DMS79 (cell line): ENCODE data around the gene ESRRB.
A peak's percentile ranks its signal among the peaks of the same experiment; 100 is the strongest.

Source experiments
- DNase-seq: peaks from one replicate; lab custom pipeline; 2025; lab: John Stamatoyannopoulos, UW

Gene ESRRB

DNA sequence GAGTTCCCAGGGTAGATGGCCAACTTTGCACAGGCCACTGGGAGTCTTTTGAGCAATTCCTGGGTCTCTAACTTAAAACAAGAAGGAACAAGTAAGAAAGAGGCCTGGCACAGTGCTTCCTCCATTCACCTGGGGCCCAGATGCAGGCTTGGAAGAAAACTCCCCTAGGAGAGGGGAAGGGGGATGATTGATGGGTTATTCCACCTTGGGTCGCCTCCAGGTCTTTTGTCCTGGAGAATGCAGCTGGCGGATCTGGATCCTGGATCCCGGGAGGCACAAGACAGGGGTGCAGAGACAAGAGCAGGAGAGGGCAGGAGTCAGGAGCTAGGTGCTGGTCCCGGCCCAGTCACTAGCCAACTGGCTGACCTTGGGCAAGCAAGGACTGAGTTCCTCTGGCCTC lies 74.5 kb downstream of the ESRRB start:
- no peak for DNase-seq

DNA sequence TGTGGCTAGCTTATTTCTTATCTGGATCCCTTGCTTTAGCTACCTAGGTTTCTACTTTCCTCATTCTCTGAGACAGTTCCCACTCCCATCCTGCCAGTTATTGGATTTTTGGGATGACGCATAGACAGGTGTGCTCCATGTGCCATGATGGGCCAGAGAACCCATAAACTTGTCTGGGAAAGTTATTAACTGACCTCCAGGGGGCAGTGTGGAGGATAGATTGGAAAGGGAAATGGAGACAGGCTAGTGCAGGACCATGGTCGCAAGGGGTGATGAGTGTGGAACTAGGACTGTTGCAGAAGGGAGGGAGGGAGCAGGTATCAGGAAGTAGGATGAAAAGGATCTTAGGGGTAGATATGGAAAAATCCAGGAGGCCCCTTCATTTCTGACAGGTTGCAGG lies 80.3 kb downstream of the ESRRB start:
- DNase-seq: no peak

DNA sequence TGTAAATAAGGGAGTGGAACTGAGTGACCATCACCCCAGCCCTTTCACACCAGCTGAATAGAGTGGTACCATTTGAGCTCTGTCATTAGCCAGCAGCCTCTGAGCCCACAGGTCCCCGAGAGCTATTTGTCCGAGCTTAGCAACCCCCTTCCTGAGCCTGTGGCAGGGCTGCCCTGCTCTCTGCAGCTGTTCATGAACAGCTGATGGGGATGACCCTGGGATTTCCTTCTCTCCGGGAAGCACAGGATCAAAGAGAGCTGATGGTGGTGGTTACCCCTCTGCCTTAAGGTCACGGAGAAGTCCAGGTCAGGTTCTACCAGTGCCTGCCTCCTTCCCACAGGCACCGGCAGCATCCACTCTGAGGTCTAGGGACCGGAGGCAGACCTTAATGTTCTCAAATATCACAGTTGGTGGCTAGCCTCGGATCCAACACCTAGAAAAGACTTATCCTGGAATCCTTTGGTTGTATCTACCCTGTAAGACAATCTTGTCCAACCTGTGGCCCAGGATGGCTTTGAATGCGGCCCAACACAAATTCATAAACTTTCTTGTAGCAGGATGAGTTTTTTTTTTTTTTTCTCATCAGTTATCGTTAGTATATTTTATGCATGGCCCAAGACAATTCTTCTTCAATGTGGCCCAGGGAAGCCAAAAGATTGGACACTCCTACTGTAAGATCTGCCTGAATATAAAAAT lies 81.1 kb downstream of the ESRRB start:
- DNase-seq: no peak

DNA sequence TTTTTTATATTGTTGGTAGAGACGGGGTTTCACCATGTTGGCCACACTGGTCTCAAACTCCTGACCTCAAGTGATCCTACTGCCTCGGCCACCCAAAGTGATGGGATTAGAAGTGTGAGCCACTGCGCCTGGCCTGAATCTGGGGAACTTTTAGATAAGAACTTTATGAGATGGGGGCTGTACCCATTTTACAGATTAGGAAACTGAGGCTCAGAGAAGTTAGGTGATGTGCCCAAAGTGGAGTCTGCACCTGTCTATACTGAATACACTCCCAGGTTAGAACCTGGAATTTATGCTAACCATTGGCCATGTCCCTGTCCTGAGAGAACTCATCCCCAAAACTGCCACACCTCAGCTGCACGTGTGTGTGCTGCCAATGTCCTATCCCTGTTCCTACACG lies 81.9 kb downstream of the ESRRB start:
- no peak for DNase-seq

DNA sequence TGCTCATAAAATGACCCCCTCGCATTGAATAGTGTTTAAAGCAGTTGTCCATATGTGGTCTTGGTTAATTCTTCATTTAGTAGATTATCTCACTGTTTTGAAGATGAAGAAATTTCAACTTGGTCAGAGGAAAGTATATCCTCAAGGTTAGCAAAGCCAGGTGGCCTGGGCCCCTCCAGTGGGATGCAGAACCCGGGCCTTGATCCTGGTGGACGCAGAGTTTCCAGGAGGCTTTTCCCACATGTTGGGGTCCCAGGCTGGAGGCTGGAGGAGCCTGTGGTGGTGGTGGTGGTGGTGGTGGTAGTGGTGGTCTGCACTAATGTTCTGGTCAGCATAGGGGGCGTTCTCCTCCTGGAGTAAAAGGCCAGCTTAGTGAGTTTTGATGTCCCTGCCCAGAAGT lies 85.9 kb downstream of the ESRRB start:
- no peak for DNase-seq

DNA sequence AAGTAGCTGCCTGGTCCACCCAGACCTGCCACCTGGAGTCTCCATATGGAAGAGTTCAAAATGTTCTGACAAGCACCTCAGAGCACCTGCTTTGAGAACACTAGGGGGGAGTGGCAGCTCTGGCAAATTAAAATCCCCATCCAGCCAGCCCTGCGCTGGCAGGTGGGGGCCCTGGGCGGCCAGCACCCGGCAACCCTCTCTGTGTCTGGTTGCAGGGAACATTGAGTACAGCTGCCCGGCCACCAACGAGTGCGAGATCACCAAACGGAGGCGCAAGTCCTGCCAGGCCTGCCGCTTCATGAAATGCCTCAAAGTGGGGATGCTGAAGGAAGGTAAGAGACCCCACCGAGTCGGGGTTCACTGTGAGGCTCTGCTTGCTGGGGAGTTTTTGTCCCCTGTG lies 86.4 kb downstream of the ESRRB start:
- no peak for DNase-seq

DNA sequence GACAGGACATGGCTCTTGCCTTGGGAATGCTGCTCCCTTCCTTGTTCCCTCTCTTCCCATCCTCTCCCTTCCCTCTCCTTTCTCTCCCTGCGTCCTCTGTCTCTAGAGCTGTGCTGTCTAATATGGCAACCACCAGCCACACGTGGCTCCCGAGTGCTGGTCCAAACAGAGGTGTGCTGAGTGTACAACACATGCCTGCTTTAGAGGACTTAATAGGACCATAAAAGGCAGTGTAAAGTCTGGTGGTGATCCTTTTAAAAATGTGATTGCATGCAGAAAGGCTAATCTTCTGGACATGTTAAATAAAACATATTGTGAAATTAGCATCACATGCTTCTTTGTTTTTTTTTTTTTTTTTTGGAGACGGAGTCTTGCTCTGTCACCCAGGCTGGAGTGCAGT lies 87.2 kb downstream of the ESRRB start:
- no peak for DNase-seq

DNA sequence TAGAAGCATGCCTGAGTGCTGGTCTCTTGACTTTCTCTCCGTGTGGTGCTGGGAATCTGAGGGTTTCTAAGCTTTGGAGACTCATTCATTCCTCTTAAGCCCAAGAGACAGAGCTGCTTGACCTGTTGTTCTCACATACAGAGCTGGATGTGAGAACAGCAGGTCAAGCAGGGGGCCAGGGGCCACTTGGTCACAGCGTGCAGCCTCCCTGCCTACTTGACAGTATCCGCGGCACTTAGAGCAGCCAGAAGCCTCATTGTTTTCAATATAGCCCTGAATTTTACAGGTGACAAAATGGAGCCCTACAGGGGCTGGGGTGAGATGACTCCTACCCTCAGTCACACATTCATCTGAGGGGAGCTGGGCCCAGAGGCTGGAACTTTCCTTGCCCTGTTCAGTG lies 88.9 kb downstream of the ESRRB start:
- DNase-seq: no peak

DNA sequence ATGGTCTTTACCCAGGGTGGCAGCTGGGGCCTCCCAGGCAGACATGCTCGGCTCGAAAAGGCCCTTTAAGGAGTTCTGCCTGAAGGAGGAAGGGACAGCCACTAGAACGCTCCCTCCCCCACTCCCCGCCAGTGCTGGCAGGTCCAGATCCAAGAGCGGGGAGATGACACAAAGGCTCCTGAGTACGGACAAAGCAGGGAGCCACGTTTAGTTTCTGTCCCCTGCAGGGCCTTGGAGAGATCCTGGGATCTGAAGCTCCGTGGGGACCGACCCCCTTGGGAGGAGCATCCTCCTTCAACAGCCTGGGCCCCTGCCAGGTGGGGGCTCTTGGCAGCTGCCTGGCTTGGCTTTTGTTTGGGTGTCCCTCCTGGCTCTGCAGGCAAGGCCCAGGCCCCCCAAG lies 89.7 kb downstream of the ESRRB start:
- no peak for DNase-seq

DNA sequence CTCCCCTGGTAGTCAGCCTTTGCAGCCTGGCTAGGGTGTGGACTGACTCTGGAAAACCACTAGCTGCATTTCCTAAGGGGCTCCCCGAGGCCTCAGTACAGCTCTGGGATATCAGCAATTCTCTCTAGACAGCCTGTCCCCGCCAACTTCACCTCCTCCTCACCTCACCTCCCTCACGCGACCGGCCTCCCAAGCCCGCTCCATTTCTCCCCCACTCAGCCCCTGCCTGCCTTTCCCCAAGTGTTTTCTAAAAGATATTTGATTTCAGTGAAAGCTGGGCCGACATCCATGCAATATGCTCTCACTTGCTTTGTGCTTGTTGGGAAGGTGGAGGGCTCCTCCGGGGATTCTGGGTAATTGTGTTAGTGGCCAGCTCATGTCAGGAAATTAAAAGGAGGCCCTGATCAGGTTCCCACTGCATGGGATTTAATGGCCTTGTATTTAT lies 91.8 kb downstream of the ESRRB start:
- DNase-seq: no peak

DNA sequence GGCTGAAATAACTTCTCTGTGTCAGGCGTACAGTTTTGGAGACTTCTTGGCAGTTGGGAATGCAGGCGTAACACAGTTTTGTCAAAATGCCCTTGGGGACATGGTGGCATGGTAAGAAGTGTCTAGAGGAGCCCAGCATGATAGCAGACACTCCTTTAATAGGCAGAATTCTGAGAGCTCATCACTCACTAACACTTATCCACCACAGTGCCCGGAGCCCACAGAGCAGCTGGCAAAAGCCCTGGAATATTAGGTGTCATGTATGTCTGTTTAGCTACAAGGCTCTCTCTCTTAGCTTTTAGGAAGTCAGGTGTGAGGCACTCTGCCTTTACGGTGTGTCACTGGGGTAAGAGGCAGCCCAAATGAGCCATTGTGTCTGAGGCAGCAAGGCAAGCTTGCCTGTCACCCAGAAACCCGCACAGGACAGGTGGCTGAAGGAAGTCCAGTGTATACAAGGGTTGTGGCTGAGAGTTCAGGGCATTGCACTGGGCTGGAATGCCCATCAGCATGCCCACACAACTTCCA lies 96.3 kb downstream of the ESRRB start:
- DNase-seq: peak; percentile 32

DNA sequence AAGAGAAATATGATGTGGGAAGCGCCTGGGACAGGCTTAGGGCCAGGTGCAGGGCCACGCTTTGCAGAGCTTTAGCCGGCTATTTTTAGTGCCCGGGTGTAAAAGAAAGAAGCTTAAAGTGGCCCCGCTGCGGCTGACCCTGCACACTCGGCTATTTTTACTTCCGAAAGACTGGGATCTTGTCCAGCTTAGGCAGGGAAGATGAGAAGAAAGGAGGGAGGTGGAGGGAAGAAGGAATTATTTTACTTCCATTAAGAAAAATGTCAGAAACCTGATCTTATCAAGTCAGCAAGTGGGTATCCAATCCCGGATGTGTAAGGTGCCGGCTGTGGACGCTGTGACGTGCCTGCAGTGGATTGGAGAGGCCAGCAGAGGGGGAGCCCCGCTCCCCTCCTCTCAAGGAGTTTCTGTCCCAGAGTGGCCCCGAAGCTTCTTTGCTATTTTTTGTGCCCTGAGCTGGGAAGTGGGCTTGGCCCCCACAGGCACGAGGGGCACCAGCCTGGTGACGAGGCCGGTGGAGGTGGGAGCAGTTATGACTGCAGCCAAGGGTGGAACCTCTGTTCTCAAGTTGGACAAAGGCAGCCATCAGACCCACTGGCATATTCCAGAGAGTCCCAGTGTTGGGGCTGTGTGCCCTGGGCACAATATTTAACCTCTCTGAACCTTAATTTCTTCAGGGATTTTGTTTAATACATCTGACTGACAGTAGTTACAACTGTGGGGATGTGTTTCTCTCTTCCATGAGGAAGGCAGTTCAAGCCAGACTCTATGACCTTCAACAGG lies 97.7 kb downstream of the ESRRB start:
- DNase-seq: no peak

DNA sequence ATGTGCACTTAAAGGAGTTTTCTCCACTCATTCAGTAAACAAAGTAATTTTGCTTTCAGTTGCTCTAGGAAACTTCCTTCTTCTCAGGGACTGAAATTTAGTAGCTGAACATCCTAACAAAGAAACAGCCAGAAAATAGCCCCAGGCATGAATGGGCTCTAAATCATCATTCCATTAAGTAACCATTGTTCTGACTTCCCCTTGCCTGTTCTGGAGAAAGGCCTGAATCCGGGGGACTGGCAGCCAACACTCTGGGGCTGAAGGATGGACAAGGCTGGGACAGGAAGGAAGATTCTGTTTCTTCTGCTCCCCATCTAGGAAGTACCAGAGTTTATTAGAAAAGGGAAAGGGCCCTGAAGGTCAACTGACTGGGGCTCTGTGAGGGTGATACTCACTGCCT lies 104.5 kb downstream of the ESRRB start:
- DNase-seq: no peak

DNA sequence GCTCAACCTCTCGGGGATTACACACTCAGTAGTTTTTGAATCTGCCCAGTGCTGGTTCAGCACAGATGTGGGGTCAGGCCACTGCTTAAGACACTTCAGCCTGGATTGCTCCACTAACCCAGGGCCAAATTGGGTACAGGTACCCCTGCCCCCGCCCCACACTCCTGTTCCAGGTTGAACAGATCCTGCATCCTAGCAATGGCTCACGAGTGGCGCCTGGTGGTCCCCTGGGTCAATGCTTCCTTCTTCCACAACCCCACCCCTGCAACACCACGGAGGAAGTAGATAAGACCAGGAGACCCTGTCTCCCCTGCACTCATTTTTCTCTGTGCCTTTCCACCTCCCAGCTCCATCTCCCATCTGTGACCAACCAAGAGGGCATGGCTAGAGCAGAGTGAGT lies 108.4 kb downstream of the ESRRB start:
- no peak for DNase-seq

DNA sequence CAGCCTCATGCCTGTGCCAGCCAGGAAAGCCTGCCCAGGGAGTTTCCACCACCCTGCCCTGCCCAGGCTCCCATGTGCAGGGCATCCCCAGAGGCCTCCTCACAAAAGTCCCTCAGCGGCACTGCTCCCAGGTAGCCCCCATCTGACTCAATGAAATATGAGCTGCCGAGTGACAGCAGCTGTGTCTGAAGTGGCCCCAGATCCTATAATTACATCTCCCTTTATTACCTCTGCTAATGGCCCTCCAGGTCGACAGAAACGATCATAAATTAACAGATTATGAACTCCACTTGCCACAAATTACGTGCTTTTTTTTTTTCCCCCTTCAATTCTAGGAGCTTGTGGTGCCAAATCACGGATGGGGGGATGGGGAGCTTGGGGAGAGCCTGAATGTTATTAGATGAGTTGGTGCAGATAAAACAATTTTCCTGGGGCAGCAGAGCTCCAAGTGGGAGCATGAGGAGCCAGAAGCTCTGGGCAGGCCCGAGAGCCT lies 110.4 kb downstream of the ESRRB start:
- peak; percentile 98 for DNase-seq

DNA sequence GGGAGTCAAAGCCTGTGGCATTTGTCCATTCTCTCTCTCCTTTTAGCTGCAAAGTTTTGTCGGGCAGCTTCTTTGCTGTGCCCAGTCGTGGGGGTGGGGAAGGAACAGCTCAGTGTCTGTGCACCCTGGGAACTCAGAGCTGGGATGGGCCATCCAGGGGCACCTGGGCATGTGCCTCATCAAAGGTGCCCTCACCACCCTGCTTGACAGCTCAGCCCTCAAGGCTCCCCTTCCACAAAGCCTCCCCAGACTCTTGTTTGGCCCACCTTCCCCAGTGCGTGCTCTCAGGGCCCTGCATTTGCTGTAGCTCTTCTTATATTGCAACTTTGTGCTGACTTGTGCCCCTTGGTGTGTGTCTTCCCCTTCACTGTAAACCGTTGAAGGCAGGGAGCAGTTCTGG lies 112.6 kb downstream of the ESRRB start:
- DNase-seq: no peak

DNA sequence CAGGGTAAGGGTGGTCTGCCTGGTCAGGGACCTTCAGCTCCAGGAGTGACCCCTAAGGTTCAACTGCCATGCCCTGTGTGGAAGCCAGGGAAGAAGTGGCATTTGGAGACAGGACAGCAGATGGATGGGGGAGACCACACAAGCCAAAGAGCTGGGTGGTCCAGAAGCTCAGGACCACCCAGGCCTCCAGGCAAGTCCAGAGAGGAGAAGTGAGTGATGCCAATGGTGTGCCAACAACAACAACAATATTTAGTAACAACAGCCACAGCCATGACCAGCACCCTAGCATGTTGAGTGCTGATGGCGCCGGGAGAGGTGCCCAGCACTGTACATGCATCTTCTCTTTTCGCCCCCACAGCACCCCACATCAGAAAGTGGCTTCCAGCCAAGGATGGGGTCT lies 113.7 kb downstream of the ESRRB start:
- no peak for DNase-seq

DNA sequence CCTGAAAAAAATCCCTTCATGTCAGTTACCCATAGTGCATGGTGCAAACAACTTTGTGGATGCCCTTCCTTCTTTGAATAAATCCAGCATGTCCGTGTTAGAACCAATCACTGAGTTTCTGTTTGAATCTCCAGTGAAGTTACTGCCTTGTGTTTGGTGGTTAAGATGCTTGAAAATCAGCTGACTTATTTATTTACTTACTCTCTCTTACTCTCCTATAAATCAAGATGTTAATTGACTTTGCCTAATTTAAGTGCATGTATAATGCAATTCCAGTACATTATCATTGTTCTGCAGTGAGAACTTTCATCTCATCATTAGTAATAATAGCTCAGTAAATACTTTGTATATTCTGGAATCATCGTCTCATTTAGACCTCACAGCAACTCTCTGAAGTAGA lies 114.2 kb downstream of the ESRRB start:
- DNase-seq: no peak

DNA sequence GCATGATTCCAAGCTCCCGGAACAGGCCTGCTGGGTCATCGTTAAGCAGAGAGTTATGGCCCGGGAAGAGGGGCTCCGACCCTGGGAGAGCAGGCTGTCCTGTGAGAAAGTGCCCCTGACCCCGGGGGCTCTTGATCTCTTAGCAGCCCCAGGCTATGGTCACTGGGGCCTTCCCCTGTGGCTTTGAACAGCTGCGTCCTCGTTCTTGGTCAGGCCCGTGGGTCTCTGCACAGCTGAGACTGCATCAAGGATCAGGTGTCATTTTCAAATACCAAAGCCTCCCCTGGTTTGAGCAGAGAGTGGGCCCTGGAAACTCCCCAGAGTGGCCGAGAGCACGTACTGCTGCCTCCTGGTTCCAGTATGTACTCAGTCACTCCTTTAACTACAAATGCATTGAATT lies 114.8 kb downstream of the ESRRB start:
- no peak for DNase-seq

DNA sequence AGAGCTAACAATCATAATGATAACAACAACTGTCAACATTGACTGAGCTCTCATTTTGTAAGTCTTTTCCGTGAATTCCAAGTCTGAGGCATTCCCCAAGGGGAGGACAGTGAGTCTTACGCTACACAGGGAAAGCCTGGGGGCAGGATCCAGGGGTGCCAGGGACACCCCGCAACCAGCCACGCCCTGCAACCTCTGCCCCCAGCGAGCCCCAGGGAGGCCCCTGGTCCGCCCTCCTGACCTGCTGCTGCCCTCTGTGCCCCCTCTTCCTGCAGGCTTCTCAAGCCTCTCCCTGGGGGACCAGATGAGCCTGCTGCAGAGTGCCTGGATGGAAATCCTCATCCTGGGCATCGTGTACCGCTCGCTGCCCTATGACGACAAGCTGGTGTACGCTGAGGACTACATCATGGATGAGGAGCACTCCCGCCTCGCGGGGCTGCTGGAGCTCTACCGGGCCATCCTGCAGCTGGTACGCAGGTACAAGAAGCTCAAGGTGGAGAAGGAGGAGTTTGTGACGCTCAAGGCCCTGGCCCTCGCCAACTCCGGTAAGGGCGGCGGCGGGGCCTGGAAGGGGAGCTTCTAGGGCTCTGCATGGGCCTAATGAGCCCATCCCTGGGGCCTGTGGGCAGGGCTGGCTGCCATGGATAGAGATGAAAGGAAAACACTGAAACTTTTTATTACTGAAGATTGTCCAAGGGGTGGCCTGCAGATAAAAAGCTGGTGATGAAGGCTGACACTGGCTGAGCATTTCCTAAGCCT lies 115.4 kb downstream of the ESRRB start:
- DNase-seq: no peak

DNA sequence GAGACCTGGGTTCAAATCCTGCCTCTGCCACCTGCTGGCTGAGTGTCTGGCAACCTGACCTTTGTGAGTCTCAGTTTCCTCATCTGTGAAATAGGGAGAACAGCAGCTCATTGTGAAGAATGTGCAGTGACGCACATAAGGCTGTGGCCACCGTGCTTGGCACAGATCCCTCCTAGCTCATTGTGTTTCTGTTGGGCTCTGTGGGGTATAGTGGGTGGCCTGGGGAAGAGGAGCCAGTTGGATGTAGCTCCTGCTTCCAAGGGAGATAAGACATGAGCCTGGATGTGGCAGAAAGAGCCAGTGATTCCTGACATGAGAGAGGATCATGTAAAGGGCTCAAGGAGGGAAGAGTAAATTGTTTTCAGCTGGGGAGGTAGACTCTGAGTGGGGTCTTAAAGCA lies 120.0 kb downstream of the ESRRB start:
- DNase-seq: no peak

DNA sequence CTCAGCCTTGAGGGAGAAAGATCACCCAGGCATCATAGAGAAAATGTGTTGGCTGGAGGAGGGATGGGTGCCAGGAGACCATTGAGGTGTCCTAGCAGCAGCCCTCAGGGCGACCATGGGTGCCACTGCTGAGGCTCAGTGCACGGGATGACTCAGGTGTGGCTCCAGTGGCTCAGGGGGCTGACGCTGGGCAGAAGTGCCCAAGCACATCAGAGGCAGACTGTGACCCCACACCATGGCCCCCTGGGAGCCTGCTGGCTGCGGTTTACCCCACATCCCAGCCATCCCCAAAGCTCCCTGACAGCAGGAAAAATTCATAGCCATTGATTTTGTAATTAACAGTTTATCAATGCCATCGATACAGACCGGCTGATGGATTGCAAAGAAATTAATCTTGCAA lies 120.7 kb downstream of the ESRRB start:
- DNase-seq: no peak
